Hindlimb muscle (tissue), 1 donor: ENCODE data around the gene CSDE1. TPM values are rescaled to one million over a fixed set of nuclear protein-coding genes. Genes with fewer than 3 reads are reported as not detected.
"Not testable (repeated sequence)": the region's sequence is repeated elsewhere in the genome, so short reads cannot be mapped to it uniquely, and the experiment has no call there.

Source experiments
- DNase-seq: peaks from one replicate; pipeline ENCODE4 v3.0.0-alpha.2; 2013
- polyA plus RNA-seq: library from polyadenylated mRNA; unstranded; fragments of 120-200 nt; gene quantifications from one replicate; pipeline ENCODE4 v1.2.1, GENCODE V29; 2013; ENCODE audit not compliant: insufficient read length

Gene CSDE1
- 432 TPM for polyA plus RNA-seq

- DNase-seq = peak; percentile 97
Measured at GRCh38 chr1:114757455-114758255, at the start of gene CSDE1. TSS of gene CSDE1 (minus strand) at chr1:114757984. CDS start at chr1:114739890, 18,094 bp downstream.

- DNase-seq = not testable (repeated sequence)
Measured at GRCh38 chr1:114804449-114804848, 46.7 kb upstream of the CSDE1 start.

GRCh38 chr1:114803001-114803400 is 45.2 kb upstream of the CSDE1 start:
- no peak for DNase-seq

GRCh38 chr1:114794038-114794437 is 36.3 kb upstream of the CSDE1 start:
- DNase-seq = no peak

GRCh38 chr1:114790581-114790980 is 32.8 kb upstream of the CSDE1 start:
- not testable (repeated sequence) for DNase-seq

GRCh38 chr1:114786440-114786839 is 28.7 kb upstream of the CSDE1 start:
- not testable (repeated sequence) for DNase-seq

- DNase-seq = no peak
Measured at GRCh38 chr1:114782476-114782875, 24.7 kb upstream of the CSDE1 start.

- DNase-seq = peak; percentile 92
Measured at GRCh38 chr1:114780344-114781226, 22.8 kb upstream of the CSDE1 start, which contains the start of gene SIKE1. TSS of gene SIKE1 (minus strand) at chr1:114780685. CDS start at chr1:114780607, 78 bp downstream.

- DNase-seq = no peak
Measured at GRCh38 chr1:114779722-114780121, 21.9 kb upstream of the CSDE1 start.

GRCh38 chr1:114776726-114777125 is 18.9 kb upstream of the CSDE1 start:
- DNase-seq = not testable (repeated sequence)

GRCh38 chr1:114771992-114772391 is 14.2 kb upstream of the CSDE1 start:
- DNase-seq = no peak

GRCh38 chr1:114770989-114771388 is 13.2 kb upstream of the CSDE1 start:
- no peak for DNase-seq

- DNase-seq = no peak
Measured at GRCh38 chr1:114764689-114765088, 6.9 kb upstream of the CSDE1 start.

- no peak for DNase-seq
Measured at GRCh38 chr1:114758256-114758832, 560 bp upstream of the CSDE1 start.

- peak; percentile 36 for DNase-seq
Measured at GRCh38 chr1:114756949-114757454, 782 bp downstream of the CSDE1 start.

GRCh38 chr1:114756009-114756892 is 1.5 kb downstream of the CSDE1 start:
- DNase-seq = no peak

- no peak for DNase-seq
Measured at GRCh38 chr1:114755006-114755931, 2.5 kb downstream of the CSDE1 start.

GRCh38 chr1:114753702-114754101 is 4.1 kb downstream of the CSDE1 start:
- DNase-seq = not testable (repeated sequence)

GRCh38 chr1:114753143-114753542 is 4.6 kb downstream of the CSDE1 start:
- DNase-seq = no peak

- no peak for DNase-seq
Measured at GRCh38 chr1:114750780-114751179, 7.0 kb downstream of the CSDE1 start.
